PC-9 (cell line): Measurements from ENCODE around the gene ARL4A.

Source experiments
- CTCF ChIP-seq: fragments of 200-600 bp; sonication (generic); conservative IDR thresholded peaks from 2 replicates; pipeline ENCODE4 v1.6.1; 2017; ENCODE audit warnings: mixed run types, antibody characterized with exemption, mild to moderate bottlenecking, moderate library complexity
- EZH2 ChIP-seq: fragments of 200-600 bp; sonication (generic); IDR thresholded peaks from 2 replicates; pipeline ENCODE4 v1.8.0; 2017; ENCODE audit warnings: antibody characterized with exemption, low read depth

- TF ChIP-seq CTCF (no peak), EZH2 (no peak)
Observed at GRCh38 chr7:12719141-12719919, 31.9 kb downstream of the ARL4A start.
